HepG2 (cell line): ENCODE results near the gene AIDA. TPM values are rescaled to one million over a fixed set of nuclear protein-coding genes. Genes with fewer than 3 reads are reported as not detected.

Experiments used
- ATAC-seq: fragments of 200-7000 bp; cut with Tn5 transposase; 3 replicates; pipeline ENCODE4 v1.9.1; 2020; ENCODE audit warnings: mild to moderate bottlenecking, moderate library complexity
- BruUV-seq: library from RNA; stranded (reverse); fragments of 400-500 nt; replicated peaks from 2 replicates; lab custom pipeline; 2021; lab: Mats Ljungman, UMichigan
- CTCF ChIA-PET: fragments of 300-600 bp; formaldehyde crosslinking; extraction: SDS; loops from one replicate; lab custom pipeline; 2021; ENCODE audit warnings: low total read pairs, inconsistent platforms, low intra/inter-chr PET ratio; lab: Yijun Ruan, JAX
- POLR2A ChIA-PET: fragments of 350-600 bp; sonication (Branson Sonifier 250); formaldehyde crosslinking; loops from one replicate; lab custom pipeline; 2020; ENCODE audit warnings: antibody characterized with exemption, inconsistent platforms; lab: Yijun Ruan, JAX
- DNase-seq: peaks from one replicate; pipeline ENCODE4 v3.0.0-alpha.2; 2015; ENCODE audit warnings: low spot score
- FAIRE-seq: peaks from 3 replicates; lab custom pipeline; 2011; peaks lifted over from hg19 to GRCh38; lab: Jason Lieb, UNC
- H2AFZ ChIP-seq: one replicate; pipeline ENCODE4 v1.6.1; 2011; ENCODE audit warnings: low read length, inconsistent platforms
- H3K27ac ChIP-seq: fragments of 300-600 bp; 3 replicates; pipeline ENCODE4 v1.8.0; 2011; ENCODE audit warnings: mixed run types, mild to moderate bottlenecking, mixed read lengths, low read length, inconsistent platforms; ENCODE audit not compliant: insufficient read depth; ENCODE audit errors: extremely low read length
- H3K27me3 ChIP-seq, 2 experiments: fragments of 200-600 bp in 1 of 2; 2 replicates in 1 of 2; 3 replicates in 1 of 2; pipeline versions ENCODE4 v1.6.0 to v1.8.0; 2011; ENCODE audit warnings: low read length in 2 of 2, mild to moderate bottlenecking in 2 of 2, moderate library complexity in 2 of 2, inconsistent platforms in 1 of 2; ENCODE audit not compliant: insufficient read depth in 2 of 2, control insufficient read depth in 1 of 2
- H3K36me3 ChIP-seq, 2 experiments: fragments of 200-600 bp in 1 of 2; replicated peaks in 1 of 2; 2 replicates in 1 of 2; 3 replicates in 1 of 2; pipeline versions ENCODE4 v1.5.1 to v1.8.0; 2011; ENCODE audit warnings: low read length in 2 of 2, inconsistent platforms in 1 of 2; ENCODE audit not compliant: insufficient read depth in 2 of 2, control insufficient read depth in 1 of 2
- H3K4me1 ChIP-seq: 2 replicates; pipeline ENCODE4 v1.5.1; 2012; ENCODE audit warnings: low read length, inconsistent platforms; ENCODE audit not compliant: insufficient read depth
- H3K4me2 ChIP-seq: 2 replicates; pipeline ENCODE4 v1.6.0; 2011; ENCODE audit warnings: low read depth, low read length, inconsistent platforms
- H3K4me3 ChIP-seq, 3 experiments: fragments of 200-600 bp in 1 of 3; sonication (generic), shearing (Covaris generic) in 1 of 3; replicated peaks in 1 of 3; 2 replicates each; pipeline ENCODE4 v1.5.1; 2011 to 2016; ENCODE audit warnings: low read length in 3 of 3, inconsistent platforms in 2 of 3, low read depth in 2 of 3, mild to moderate bottlenecking in 2 of 3, control low read depth in 1 of 3, mixed read lengths in 1 of 3; ENCODE audit not compliant: insufficient read depth in 1 of 3
- H3K79me2 ChIP-seq: one replicate; pipeline ENCODE4 v1.6.1; 2011; ENCODE audit warnings: low read length, inconsistent platforms; ENCODE audit not compliant: insufficient read depth
- H3K9ac ChIP-seq: 2 replicates; pipeline ENCODE4 v1.6.0; 2011; ENCODE audit warnings: mild to moderate bottlenecking, low read depth, low read length, inconsistent platforms; ENCODE audit not compliant: insufficient read depth
- H3K9me3 ChIP-seq: 2 replicates; pipeline ENCODE4 v1.5.1; 2012; ENCODE audit warnings: mild to moderate bottlenecking, low read length
- H4K20me1 ChIP-seq: 2 replicates; pipeline ENCODE4 v1.6.0; 2011; ENCODE audit warnings: inconsistent platforms, mild to moderate bottlenecking, low read length, moderate library complexity; ENCODE audit not compliant: insufficient read depth
- MTF1 ChIP-seq: sonication (generic); formaldehyde crosslinking; IDR thresholded peaks from 2 replicates; pipeline ENCODE4 v1.5.0; 2020; ENCODE audit warnings: missing genetic modification reagents
- NR2F1 ChIP-seq, 2 experiments: fragments of 450-650 bp in 1 of 2; formaldehyde crosslinking in 1 of 2; IDR thresholded peaks; 2 replicates each; pipeline versions ENCODE4 v1.5.0 to v1.6.1; 2016 to 2020; ENCODE audit warnings: mild to moderate bottlenecking in 1 of 2, missing compliant biosample characterization in 1 of 2, missing genetic modification reagents in 1 of 2, moderate library complexity in 1 of 2
- SALL1 ChIP-seq: sonication (generic); formaldehyde crosslinking; IDR thresholded peaks from 2 replicates; pipeline ENCODE4 v1.8.0; 2022; ENCODE audit warnings: mild to moderate bottlenecking, missing genetic modification reagents
- ZNF75D ChIP-seq: sonication (generic); formaldehyde crosslinking; IDR thresholded peaks from 2 replicates; pipeline ENCODE4 v1.8.1; 2023; ENCODE audit warnings: missing genetic modification reagents, mild to moderate bottlenecking, borderline replicate concordance
- WGBS: methylation state at CpG from one replicate; pipeline ENCODE4 v1.1.6; 2017; ENCODE audit warnings: low lambda C conversion rate; 5-methylcytosine and 5-hydroxymethylcytosine counted together
- in situ Hi-C: cut with HindIII; loops from 2 replicates; pipeline ENCODE4 v1.10.0; 2017; ENCODE audit warnings: low pct_unique_long_range_greater_than_20kb; ENCODE audit not compliant: extremely low pct_ligation_motif_present
- intact Hi-C: fragments of 100-400 bp; cut with micrococcal nuclease; formaldehyde crosslinking; loops from one replicate; pipeline ENCODE4 v1.10.0; 2022; ENCODE audit not compliant: unreplicated experiment
- polyA plus RNA-seq, 8 experiments: library from polyadenylated mRNA; depleted of rRNA in 3 of 8; stranded (reverse) in 7 of 8; unstranded in 1 of 8; fragments of >200 nt; fragmentation: Illumina TruSeq in 4 of 8; extraction: Trizol in 4 of 8; gene quantifications; 2 replicates each; pipeline versions ENCODE4 v1.2.1 to v1.2.3, GENCODE V29; 2011 to 2016; ENCODE audit warnings: low read depth in 4 of 8, missing spikeins in 1 of 8, mixed read lengths in 1 of 8; ENCODE audit not compliant: insufficient read depth in 1 of 8
- total RNA-seq, 5 experiments: library from RNA; depleted of rRNA; stranded (reverse); fragments of >200 nt; fragmentation: Illumina TruSeq; extraction: Trizol; gene quantifications; 2 replicates each; pipeline ENCODE4 v1.2.3, GENCODE V29; 2016; ENCODE audit warnings: low read depth in 1 of 5
- TF ChIP-seq, protein P1 (sequence below): sonication (generic); formaldehyde crosslinking; IDR thresholded peaks from 2 replicates; pipeline ENCODE4 v1.4.0; 2020; ENCODE audit warnings: mild to moderate bottlenecking, low read depth, missing genetic modification reagents
- TF ChIP-seq, protein P2 (sequence below): fragments of 450-650 bp; IDR thresholded peaks from 2 replicates; pipeline ENCODE4 v1.6.1; 2017
- TF ChIP-seq, protein P3 (sequence below): sonication (generic); formaldehyde crosslinking; IDR thresholded peaks from 2 replicates; pipeline ENCODE4 v1.4.0; 2020; ENCODE audit warnings: missing genetic modification reagents; ENCODE audit errors: not compliant biosample characterization
- TF ChIP-seq, protein P4 (sequence below): sonication (generic); formaldehyde crosslinking; IDR thresholded peaks from 2 replicates; pipeline ENCODE4 v1.4.0; 2020; ENCODE audit warnings: missing genetic modification reagents

The AIDA gene
- total and polyA plus RNA-seq, 2 of the 13 experiments (the other 11 are each of a cell fraction or from before 2014, with no cell fraction given): 17.5 to 35.4 TPM

DNA sequence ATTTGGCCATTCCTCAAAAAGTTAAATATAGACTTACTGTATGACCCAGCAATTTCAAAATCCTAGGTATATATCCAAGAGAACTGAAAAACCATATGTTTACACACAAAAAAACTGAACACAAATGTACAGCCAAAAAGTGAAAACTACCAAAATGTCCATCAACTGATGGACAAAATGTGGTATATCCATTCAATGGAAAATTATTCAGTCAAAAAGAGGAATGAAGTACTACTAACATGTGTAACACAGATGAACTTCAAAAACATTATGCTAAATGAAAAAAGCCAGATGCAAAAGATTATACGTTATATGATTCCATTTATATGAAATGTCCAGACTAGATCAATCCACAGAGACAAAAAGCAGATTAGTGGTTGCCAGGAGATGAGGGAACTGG is 8.0 kb downstream of the AIDA start (continued):
- TF ChIP-seq, protein P1, sequence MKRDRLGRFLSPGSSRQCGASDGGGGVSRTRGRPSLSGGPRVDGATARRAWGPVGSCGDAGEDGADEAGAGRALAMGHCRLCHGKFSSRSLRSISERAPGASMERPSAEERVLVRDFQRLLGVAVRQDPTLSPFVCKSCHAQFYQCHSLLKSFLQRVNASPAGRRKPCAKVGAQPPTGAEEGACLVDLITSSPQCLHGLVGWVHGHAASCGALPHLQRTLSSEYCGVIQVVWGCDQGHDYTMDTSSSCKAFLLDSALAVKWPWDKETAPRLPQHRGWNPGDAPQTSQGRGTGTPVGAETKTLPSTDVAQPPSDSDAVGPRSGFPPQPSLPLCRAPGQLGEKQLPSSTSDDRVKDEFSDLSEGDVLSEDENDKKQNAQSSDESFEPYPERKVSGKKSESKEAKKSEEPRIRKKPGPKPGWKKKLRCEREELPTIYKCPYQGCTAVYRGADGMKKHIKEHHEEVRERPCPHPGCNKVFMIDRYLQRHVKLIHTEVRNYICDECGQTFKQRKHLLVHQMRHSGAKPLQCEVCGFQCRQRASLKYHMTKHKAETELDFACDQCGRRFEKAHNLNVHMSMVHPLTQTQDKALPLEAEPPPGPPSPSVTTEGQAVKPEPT (CRISPR knock-in tag): no peak
- TF ChIP-seq, protein P2, sequence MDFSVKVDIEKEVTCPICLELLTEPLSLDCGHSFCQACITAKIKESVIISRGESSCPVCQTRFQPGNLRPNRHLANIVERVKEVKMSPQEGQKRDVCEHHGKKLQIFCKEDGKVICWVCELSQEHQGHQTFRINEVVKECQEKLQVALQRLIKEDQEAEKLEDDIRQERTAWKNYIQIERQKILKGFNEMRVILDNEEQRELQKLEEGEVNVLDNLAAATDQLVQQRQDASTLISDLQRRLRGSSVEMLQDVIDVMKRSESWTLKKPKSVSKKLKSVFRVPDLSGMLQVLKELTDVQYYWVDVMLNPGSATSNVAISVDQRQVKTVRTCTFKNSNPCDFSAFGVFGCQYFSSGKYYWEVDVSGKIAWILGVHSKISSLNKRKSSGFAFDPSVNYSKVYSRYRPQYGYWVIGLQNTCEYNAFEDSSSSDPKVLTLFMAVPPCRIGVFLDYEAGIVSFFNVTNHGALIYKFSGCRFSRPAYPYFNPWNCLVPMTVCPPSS: no peak
- TF ChIP-seq, protein P3, sequence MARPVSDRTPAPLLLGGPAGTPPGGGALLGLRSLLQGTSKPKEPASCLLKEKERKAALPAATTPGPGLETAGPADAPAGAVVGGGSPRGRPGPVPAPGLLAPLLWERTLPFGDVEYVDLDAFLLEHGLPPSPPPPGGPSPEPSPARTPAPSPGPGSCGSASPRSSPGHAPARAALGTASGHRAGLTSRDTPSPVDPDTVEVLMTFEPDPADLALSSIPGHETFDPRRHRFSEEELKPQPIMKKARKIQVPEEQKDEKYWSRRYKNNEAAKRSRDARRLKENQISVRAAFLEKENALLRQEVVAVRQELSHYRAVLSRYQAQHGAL: no peak
- TF ChIP-seq ZNF75D (CRISPR knock-in tag) (no peak), MTF1 (CRISPR knock-in tag) (no peak)

DNA sequence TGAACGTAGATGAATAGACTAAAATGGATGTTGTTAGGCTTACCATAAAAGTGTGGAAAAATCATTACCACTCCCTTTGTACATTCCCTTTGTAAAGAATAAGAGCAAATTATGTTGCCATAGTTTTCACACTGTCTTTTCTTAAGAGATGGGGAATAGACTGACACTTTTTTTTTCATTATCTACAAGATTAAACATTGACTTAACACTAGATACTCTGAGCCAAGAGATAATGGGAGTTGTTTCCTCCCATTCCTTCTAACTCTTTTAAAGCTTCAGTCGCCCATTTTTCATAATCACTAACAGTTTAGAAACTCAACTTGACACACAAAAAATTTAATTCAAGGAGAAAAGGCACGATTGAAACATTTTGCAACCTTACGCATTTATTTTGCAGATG is 10.1 kb downstream of the AIDA start:
- no peaks in the 10 kb centered on the region for H3K9me3 ChIP-seq
- no peak overlapping the region for H3K9ac ChIP-seq
- peaks cover 0 to 10% of the 10 kb centered on the region in 2 experiments; a peak in 1 of 5 replicates for H3K36me3 ChIP-seq
- peaks cover 11% of the 10 kb centered on the region for H3K79me2 ChIP-seq
- no peaks in the 10 kb centered on the region for H3K27me3 ChIP-seq
- H2AFZ ChIP-seq: no peak overlapping the region
- DNase-seq (no peak), FAIRE-seq (no peak), ATAC-seq (no peak)
- no TSS peak for BruUV-seq
- no peak overlapping the region for H3K4me2 ChIP-seq
- ChIA-PET CTCF (no interaction called here), POLR2A (no interaction called here)
- intact Hi-C loops (no loop called here), in situ Hi-C loops (no loop called here)
- no peaks in the 10 kb centered on the region for H4K20me1 ChIP-seq
- no peak overlapping the region for H3K4me3 ChIP-seq
- no peaks in the 10 kb centered on the region for H3K4me1 ChIP-seq
- 98% methylated on average over 4 of the region's 4 CpGs for WGBS
- TF ChIP-seq, protein P4, sequence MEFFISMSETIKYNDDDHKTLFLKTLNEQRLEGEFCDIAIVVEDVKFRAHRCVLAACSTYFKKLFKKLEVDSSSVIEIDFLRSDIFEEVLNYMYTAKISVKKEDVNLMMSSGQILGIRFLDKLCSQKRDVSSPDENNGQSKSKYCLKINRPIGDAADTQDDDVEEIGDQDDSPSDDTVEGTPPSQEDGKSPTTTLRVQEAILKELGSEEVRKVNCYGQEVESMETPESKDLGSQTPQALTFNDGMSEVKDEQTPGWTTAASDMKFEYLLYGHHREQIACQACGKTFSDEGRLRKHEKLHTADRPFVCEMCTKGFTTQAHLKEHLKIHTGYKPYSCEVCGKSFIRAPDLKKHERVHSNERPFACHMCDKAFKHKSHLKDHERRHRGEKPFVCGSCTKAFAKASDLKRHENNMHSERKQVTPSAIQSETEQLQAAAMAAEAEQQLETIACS (CRISPR knock-in tag): no peak
- no peak for TF ChIP-seq SALL1 (CRISPR knock-in tag)
- no peak for TF ChIP-seq NR2F1 (CRISPR knock-in tag; IDR thresholded peaks at IDR 0.05)
- no peak overlapping the region for H3K27ac ChIP-seq
